Stimulated activated CD8-positive, alpha-beta memory T cell treated with anti-CD3 and anti-CD28 coated beads, Interleukin-7, amount 100 ng/mL, for 4 hours (primary cell): Measurements from ENCODE around the gene CACNA1D.

Source experiments
- DNase-seq, 2 donors: peaks; one replicate each; pipeline ENCODE4 v3.0.0-alpha.2; 2020; ENCODE audit warnings: low read depth in 2 of 2

CACNA1D gene

DNA sequence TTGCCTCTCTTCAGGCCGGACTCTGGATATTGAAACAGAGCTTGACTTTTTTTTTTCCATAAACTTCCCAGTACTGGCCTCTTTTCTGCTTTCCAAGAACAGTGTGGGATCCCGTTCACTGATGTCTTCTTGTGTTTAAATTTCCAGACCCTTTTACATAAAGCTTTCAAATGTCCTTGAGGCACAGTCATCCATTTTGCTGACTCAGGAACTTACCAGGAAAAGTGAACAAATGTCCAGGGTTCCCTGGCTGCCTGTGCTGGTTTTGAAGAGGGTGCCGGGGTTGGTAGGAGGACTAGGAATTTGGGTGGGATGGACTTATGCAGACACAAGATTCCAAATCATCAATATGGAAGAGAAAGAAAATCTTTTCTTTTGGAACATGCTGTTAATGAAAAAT, 283.7 kb downstream of the CACNA1D start:
- DNase-seq, result no peak

- no peak for DNase-seq
Observed at GRCh38 chr3:53780171-53780570, 285.8 kb downstream of the CACNA1D start.

GRCh38 chr3:53780806-53781205, 286.4 kb downstream of the CACNA1D start:
- no peak for DNase-seq

DNA sequence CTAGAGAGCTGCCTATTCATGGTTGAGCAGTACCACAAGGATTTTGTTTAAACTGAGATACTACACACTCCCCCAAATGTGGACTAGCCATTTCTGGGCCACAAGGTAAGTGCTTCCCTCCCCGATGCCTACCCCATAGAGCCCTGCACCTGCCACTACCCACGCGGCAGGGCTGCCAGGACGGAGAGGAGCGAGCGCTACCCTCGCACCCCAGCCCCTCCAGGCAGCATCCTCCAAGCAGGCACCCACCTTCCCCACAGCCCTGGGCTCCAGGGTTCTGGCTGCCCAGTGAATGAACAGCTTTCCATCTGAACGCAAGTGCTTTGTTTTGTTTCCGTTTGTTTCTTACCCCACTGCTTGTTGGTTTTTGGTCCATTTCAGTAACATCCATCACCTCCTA, 292.6 kb downstream of the CACNA1D start:
- no peak for DNase-seq

DNA sequence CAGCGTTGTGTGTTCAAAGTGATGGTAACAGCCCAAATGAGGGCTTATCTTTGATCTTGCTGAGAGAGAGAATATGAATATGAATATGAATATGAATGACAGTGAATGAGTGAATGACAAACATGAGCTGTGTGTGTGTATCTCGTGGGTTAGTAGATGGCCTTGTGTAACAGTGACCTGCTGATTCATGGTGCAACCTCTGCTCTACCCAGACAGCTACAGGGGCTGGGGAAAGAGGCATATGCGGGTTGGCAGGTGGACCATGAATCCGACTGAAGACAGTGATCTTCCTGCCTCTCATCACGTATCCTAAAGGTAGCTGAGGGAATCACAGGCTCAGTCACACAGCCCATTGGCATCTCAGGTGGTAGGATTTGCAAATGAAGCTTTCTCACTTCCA, 293.6 kb downstream of the CACNA1D start:
- DNase-seq, result no peak

DNA sequence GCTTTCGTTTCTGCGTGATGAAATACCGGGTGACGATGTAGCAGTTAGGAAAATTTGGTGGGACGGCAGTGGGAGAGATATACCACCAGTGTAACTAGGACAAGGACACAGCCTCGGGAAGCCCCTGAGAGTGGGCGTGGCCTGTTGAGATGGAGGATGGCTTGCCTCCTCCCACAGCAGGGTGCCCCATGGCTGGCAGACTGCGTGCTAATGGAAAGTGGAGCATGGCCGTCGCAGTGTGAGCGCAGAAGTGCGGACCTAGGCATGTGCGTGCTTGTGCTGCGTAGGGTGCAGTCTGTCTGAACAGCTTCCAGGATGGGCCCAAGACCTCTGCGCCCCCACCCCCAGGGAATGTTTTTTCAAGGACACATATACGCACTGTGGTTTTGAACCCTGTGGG, 295.0 kb downstream of the CACNA1D start:
- DNase-seq, result no peak

- DNase-seq, result no peak
Observed at GRCh38 chr3:53790470-53790869, 296.1 kb downstream of the CACNA1D start.

DNA sequence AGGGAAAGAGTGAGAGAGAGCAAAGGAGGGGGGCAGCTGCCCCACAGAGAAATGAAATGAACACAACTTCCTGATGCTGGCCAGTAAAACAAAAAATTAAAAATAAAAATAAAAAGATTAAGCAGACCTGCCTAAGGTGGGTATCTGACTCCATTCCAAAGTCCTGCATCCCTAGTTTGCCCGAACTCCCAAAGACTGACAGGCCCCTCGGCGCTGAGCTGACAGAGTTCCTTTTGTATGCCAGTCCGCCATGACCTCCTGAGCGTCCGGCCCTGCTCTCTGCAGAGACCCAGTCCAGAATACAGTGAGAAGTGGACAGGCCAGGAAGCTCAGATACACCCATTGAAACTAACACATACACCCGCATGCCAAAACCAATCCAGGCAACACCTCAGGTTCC, 296.9 kb downstream of the CACNA1D start:
- DNase-seq, result no peak

DNA sequence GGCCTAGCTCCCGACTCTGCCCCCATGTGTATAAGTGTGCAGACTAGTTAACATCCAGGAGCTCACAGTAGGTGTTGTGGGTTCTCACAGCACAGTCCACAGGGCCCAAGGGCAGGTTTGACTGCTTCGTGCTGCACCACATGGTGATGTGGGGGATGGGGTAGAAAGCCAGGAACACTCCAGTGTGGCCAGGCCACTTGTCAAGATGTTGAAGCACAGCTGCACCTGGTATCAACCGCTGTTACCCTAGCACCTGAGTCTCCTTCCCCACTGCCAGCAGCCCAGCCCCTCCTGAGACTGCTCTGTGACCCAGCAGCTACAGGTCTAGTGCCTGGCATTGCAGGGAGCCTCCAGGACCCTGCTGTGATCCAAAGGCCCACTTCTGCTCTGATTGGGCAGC, 298.5 kb downstream of the CACNA1D start:
- DNase-seq, result no peak

DNA sequence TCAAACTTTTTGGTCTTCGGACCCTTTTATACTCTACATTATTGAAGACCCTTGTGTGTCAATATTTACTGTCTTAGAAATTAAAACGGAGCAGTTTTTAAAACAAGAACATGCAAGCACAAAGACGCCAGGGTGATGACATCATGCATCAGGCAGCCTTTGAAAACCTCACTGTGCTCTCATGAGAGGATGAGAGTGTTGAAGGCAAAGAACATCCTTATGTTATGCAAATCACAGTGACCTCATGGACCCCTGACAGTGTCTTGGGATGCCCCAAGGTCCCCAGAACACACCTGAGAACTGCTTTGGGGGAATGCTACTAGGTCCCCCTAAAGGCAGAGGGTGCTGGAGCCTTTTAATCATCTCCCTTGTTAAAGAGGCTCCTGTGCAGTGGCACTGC, 300.2 kb downstream of the CACNA1D start:
- DNase-seq, result no peak

DNA sequence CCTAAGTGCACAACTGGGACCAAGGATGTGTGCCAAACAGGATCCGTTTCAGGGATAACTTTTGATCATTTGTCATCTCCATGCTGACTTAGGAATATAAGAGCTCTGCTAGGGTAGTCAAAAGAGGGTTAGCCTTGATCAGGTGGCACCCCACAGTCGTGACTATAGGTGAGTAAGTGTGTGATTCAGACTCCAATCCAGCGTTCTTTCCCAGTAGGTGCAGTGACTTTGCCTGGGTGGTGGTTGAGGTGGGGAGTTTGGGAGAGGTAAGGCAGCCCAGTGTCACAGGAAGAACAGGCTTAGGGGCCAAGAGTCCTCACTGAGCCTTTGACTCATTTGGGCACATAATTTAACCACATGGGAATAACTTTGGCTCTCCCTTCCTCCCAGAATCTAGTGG, 300.8 kb downstream of the CACNA1D start:
- no peak for DNase-seq

GRCh38 chr3:53795789-53796560, 301.6 kb downstream of the CACNA1D start:
- no peak for DNase-seq

- no peak for DNase-seq
Observed at GRCh38 chr3:53798144-53798543, 303.7 kb downstream of the CACNA1D start.

GRCh38 chr3:53799338-53799865, 305.0 kb downstream of the CACNA1D start:
- DNase-seq, result no peak

DNA sequence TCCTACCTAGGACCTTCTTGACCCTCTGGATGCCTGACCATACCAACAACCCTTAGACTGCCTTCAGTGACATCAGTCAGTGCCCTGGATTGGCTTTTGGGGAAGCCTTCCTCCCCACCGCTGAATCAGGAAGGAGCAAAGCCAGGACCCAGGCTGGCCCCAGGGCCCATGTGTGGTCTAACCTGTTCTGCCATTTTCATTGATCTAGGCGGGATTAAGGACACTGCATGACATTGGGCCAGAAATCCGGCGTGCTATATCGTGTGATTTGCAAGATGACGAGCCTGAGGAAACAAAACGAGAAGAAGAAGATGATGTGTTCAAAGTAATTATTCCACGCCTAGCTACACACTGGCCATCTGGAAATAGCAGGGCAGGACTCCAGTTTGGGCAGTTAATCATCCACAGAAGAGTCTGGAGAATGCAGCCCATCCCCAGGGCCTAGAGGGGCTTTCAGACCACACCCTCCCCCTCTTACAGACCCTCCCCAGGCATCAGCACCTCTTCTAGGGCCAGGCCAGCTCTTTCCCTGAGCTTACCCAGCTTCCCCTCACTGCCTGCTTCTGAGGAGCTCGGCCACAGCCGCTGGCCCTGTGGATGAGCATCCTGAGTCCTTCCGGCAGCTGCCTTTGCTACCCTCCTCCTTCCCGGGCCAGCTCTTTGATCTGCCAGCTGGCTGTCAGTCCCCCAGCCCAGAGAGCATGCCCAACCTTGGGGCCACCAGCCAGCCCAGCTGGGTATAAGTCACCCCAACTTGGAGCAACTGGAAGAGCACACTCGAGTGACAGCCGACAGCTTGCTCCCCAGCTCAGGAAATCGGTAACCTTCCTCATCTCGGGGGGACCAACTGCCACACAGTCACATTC, 305.9 kb downstream of the CACNA1D start:
- DNase-seq, result no peak

- DNase-seq, result no peak
Observed at GRCh38 chr3:53801319-53801718, 306.9 kb downstream of the CACNA1D start.

GRCh38 chr3:53802256-53802880, 308.0 kb downstream of the CACNA1D start:
- no peak for DNase-seq

GRCh38 chr3:53803124-53803815, 308.9 kb downstream of the CACNA1D start:
- no peak for DNase-seq

GRCh38 chr3:53803816-53804695, 309.6 kb downstream of the CACNA1D start:
- no peak for DNase-seq

GRCh38 chr3:53804697-53805462, 310.5 kb downstream of the CACNA1D start:
- no peak for DNase-seq
